IPS DF 4.7 (cell line): ENCODE results near the gene GUCY1A1.
A peak's percentile ranks its signal among the peaks of the same experiment; 100 is the strongest.
"Not testable (repeated sequence)": the region's sequence is repeated elsewhere in the genome, so short reads cannot be mapped to it uniquely, and the experiment has no call there.

Experiments used
- DNase-seq: peaks from one replicate; pipeline ENCODE4 v3.0.0-alpha.2; 2013; ENCODE audit warnings: low spot score; ENCODE audit errors: extremely low read depth

Gene GUCY1A1, protein sequence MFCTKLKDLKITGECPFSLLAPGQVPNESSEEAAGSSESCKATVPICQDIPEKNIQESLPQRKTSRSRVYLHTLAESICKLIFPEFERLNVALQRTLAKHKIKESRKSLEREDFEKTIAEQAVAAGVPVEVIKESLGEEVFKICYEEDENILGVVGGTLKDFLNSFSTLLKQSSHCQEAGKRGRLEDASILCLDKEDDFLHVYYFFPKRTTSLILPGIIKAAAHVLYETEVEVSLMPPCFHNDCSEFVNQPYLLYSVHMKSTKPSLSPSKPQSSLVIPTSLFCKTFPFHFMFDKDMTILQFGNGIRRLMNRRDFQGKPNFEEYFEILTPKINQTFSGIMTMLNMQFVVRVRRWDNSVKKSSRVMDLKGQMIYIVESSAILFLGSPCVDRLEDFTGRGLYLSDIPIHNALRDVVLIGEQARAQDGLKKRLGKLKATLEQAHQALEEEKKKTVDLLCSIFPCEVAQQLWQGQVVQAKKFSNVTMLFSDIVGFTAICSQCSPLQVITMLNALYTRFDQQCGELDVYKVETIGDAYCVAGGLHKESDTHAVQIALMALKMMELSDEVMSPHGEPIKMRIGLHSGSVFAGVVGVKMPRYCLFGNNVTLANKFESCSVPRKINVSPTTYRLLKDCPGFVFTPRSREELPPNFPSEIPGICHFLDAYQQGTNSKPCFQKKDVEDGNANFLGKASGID

DNA sequence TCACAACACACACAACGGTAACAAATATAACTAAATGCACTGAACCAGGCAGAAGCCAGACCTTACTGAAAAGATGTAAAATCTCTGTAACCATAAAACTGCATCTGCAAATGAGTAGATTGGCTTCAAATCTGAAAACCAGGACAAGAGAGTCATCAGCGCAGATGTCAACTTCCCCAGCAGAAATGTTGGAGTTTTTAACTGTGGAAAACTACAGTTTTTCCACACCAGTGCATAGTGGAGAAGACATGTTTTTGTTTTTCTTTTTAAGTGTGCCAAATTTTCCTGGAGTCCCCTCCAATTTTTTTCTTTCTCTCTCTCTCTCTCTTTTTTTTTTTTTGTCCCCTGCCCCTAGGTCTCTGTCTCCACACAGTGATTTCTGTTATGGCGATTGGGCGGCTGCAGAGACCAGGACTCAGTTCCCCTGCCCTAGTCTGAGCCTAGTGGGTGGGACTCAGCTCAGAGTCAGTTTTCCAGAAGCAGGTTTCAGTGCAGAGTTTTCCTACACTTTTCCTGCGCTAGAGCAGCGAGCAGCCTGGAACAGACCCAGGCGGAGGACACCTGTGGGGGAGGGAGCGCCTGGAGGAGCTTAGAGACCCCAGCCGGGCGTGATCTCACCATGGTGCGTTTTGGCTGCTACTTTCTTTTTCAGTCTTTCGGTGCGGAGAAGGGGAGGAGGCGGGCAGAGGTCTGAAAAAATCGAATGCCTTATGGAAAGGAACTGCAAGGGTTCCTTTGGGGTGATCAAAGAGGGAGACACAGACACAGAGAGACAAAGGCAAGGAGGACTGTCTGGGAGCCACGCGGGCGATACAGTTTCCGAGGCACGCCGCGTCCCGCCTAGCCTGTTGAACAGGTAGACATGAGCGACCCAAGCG is at the start of gene GUCY1A1:
Gene GUCY1A1 (plus strand): TSS at position 505 of the 878 bp plus-strand sequence. CDS start 30,020 bp downstream, outside the sequence.
- DNase-seq: peak; percentile 0

DNA sequence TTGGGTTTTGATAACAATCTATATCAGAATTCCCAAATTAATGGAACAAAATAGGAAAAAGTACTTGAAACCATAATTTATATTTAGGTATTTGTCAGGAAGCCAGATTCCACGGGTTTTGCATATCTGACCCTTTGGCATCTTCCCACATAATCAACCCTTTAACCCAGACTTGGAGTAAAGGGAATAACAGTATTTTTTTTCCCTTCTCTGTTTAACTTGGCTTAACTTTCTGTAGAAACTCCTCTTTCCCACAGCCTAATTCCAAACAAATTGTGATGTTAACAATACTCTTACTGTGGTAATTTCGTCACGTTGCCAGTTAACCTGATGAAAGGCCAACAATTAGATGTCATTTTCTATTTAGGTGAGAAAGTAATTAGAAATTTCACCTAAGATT is 49.4 kb upstream of the GUCY1A1 start:
- no peak for DNase-seq

DNA sequence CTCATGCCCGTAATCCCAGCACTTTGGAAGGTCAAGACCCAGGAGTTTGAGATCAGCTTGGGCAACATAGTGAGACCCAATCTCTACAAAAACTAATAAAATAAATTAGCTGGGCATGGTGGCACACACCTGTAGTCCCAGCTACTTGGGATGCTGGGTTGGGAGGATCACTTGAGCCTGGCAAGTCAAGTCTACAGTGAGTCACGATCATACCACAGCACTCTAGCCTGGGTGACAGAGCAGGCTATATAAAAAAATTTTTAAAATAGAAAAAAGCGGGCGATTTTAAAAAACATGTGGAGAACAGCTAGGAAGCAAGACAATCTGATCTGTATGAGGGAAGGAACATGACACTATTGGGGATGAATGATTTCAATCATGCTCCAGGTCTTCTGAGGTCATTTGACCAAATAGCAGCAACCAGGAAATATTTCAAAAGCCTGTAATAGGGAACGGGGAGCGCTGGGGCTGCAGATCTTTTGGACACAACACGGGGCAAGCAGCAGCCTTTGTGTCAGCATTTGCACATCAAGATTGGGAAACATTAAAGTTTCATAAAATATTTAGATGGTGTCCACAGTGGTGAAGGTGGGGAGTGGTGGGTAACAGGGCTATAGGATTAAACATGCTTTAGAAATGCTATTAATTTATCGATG is 48.3 kb upstream of the GUCY1A1 start:
- DNase-seq: no peak

DNA sequence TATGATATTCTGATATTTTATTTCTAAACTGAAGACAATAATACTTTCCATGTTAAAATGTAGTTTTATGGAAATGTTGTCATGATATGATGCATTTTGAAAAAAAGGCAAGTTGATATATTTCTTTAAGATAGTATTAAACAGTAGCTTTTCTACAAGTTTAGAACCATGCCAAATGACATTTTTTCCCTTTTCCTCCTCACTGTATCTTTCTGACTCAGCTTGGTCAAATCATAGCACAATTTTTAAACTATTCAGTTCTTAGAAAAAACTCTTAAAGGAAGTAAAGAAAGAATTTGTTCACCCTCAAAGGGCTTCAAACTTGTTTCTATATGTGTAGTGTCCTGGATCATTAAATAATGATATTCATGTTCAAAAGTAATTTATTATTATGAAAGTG is 46.0 kb upstream of the GUCY1A1 start:
- no peak for DNase-seq

DNA sequence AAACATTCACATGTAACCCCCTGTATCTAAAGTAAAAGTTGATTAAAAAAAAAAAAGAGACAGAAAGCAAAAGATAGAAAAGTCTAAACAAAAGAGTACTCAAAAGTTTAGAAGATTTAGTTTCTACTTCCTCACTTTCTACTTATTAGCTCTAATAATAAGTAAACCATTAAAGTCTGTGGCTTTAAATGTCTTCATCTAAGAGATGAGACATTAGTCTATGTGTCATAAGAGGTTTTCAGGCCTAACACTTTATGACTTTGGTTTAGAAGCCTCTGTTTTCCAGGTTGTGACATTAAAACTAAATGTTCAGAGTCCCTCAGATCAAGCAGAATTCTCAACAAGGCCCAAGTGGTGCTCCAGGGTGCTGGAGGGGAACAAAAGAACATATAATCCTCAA is 42.2 kb upstream of the GUCY1A1 start:
- no peak for DNase-seq

DNA sequence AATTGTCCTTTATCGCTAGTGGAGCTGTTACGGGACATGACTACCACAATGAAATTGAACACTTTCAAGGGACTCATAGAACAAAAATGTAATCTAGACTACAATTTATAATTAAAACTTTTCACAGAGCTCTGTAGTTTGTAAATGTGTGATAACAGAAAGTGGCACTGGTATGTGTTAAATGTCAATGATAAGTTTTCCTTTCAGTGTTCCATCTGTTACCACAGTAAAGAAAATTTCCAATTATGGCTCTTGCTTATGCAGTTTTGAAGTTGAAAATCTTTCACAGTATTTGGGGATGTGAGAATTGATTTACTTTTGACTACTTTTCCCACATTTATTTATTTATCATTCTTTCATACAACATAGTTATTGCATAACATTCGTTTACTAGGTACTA is 40.1 kb upstream of the GUCY1A1 start:
- DNase-seq: no peak

DNA sequence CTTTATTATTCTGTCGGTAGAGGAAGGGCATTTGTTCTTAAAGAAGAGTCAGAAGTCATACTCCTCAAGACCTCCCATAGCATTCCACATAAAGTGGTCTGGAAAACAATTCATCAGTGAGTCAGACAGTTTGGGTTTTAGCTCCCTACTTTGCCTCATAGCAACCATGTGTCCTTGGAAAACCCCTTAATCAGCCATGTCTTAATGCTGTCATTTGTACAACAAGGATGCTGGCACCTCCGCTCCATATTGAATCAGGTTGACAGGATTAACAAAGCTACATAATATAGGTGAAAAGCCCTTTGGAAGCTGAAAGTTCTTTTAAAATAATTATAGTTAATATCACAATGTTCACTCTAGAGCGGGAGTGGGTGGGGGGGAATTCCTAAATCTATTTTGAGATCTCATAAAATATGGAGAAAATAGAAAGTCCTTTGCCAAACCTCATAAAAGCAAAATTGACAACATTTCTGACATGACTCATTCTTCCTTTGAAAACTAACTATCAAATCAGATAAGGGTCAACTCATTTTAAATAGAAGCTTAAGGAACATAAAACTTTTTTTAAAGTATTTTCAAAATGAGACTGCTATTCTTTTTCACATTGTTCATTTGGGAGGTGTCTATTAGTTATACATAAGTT is 37.3 kb upstream of the GUCY1A1 start:
- no peak for DNase-seq

DNA sequence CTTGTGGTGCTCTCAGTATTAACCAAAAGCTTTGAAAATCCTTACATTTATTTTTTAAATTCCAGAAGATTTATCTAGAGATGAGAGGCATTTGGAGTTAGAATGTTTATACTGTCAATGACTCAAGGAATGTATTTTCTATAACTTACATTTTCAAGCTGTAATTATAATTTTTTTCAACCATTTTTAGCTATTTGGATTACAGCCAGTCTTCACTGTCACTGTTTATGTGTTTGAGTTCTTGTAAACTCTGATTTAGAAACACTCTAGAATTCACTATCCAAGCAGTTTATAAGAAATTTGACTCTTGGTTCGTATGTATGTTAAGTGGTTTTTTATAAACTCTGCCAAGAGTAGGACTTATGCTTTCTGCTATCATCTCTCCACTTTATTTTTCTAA is 36.7 kb upstream of the GUCY1A1 start:
- DNase-seq: no peak

DNA sequence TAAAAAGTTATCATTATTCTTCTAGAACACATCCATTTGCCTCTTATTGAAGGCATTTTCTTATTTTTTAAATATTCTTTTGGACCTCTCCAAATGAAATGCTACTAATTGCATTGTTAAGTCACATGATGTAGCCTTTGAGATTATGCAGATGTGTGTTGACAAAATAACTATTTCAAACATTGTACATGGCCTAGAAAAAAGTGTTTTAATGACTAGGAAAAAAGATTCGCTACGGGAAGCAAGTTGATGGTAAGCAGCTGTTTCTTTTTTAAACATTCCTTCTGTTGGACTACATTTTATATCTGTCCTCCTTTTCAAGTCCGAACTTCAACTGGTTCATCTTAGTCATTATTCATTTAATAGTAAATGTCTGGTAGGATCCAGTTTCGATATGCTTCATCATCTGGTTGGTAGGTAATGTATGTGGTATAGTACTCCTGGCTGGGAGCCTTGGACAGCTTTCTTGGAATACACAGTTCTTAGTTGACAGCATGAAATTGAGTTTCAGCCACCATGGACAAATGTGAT is 34.3 kb upstream of the GUCY1A1 start:
- DNase-seq: no peak

DNA sequence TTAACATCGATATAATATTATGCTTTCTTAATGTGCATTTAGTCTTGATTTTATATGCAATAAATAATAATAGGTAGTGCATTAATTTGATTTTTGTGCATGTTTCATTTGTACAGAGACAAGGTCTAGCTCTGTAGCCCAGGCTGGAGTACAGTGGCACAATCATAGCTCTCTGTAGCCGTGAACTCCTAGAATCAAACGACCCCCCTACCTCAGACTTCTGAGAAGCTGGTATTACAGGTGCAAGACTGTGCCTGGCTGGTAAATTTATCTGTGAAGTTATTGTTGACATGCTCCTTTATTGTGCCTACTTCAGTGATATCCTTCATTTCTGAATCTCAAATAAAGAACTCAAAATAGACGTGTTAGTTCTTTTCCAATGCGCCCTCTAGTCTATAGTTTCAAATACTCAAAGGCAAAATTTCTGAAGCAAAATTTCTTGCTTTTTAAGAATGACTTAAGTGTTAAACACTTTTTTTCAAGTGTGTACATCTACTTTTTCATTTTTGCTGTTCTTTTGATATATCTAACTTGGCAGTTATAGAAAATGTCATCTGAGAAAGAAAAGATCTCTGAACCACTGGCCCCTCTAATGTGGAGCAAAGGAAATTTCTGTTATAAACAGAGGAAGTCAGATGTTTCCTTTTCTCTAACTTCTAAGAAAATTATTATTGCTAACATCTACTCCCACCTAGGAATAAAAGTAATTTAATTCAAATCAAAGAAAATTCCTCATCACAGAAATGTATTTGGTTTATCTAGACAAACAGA is 28.3 kb upstream of the GUCY1A1 start:
- no peak for DNase-seq

DNA sequence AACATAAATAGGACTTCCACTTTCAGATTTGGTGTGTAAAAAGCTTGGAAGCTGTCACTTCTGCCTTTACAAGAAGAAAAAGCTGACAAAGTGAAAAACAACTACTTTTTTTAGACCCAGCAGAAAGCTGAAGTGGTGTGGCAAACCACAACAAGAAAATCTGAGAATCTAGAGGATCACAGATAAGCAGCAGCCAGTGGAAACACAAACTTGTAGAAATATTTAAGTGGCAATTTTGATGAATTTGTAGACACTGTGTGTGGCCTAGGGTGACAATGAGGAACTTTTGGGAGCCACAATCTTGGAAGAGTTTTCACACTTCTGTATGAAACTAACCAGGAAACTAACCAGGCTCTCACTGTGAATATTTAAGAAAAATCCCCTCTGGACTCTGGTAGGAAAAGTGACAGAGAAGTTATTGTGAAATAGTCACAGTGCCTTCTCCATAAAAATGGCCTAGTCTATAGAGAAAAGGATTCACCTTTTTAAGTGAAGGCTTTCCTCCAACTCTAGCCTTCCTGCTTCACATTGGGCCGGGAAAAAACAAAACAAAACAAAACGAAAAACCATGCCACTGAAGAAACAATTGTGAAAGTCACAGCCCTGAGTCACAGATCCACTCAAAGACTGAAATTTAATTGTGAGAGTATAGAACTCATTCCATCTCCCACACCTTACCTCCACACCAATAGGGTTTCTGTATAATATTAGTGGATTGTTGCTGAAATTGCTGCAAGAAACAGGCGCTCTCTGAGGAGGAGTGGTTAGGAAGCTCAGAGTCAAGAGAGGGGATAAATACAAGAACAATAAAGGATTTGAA is 26.7 kb upstream of the GUCY1A1 start:
- no peak for DNase-seq

DNA sequence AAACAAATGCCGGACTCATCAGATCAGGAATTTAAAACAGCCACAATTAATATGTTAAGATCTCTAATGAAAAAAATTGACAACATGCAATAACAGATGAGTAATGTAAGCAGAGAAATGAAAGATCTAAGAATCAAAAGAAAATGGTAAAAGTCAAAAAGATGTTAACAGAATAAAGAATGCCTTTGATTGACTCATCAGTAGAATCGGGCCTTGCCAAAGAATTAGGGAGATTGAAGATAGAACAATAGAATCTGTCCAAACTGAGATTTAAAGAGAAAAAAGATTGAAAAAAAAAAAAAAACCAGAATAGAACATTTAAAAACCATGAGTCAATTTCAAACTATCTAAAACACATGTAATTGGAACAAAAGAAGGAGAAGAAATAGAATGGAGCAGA is 25.9 kb upstream of the GUCY1A1 start:
- DNase-seq: no peak

DNA sequence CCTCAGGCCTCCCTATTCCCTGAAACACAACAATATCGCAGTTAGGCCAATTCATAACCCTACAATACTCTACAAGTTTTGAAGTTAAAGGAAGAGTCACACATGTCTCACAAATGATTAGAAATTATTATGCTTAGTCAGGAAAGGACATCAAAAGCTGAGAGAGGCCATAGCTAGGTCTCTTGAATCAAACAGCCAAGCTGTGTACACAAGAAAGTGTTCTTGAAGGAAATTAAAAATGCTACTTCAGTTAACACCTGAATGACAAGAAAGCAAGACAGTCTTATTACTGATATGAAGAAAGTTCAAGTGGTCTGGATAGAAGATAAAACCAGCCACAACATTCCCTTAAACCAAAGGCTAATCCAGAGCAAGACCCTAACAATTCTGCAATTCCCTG is 23.6 kb upstream of the GUCY1A1 start:
- DNase-seq: no peak

DNA sequence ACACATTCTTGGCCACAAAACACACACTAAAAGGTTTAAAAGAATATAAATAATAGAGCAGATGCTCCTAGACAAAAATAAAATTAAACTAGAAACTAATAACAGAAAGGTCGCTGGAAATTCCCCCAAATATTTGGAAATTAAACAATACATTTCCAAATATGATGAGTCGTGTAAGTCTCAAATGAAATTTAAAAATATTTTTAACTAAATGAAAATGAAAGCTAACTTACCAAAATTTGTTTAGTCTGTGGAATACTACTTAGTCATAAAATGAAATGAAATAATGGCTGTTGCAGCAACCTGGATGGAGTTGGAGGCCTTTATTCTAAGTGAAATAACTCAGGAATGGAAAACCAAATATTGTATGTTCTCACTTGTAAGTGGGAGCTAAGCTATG is 20.6 kb upstream of the GUCY1A1 start:
- DNase-seq: no peak

DNA sequence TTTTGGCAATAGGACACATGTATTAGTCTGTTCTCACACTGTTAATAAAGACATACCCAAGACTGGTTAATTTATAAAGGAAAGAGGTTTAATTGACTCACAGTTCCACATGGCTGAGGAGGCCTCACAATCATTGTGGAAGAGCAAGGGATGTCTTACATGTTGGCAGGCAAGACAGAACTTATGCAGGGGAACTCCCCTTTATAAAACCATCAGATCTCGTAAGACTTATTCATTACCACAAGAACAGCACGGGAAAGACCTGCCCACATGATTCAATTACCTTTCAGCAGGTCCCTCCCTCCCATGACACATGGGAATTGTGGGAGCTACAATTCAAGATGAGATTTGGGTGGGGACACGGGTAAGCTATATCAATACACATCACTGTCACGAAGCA is 15.9 kb upstream of the GUCY1A1 start:
- not testable (repeated sequence) for DNase-seq

DNA sequence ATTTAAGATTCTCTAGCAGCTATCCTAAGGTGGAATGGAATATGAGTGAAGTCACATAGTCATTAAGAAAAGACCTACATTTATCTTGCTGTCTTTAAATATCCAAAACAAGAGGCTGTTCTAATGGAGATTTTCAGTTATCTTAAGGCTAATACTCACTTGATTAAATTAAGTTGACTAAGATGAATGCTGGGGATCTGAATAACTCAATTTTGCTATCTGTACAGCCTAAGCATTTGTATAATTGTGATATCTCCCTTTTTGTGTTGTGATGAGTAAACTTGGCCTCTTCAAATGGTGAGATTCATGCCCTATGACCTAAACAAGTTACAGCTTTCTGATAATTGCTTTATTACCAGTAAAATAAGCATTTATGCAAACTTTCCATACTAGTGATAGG is 13.6 kb upstream of the GUCY1A1 start:
- DNase-seq: no peak

DNA sequence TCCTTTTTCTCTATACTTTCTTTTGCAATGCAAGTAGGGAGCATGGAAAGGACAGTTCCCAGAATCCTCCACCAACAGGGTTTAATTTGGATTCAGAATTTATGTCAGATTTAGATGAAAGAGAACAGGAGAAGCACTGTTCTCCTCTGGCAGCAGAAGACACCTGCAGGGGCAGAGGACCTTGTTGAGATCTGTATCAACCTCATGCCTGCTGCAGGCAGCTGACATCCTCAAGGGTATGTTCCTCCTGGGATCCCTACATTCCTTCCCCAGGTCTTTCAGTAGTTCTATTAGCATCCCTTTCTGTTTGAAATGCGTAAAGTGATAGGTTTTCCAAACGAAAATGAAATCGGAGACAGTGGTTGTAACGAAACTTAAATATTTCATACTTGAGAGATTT is 10.6 kb upstream of the GUCY1A1 start:
- DNase-seq: no peak

DNA sequence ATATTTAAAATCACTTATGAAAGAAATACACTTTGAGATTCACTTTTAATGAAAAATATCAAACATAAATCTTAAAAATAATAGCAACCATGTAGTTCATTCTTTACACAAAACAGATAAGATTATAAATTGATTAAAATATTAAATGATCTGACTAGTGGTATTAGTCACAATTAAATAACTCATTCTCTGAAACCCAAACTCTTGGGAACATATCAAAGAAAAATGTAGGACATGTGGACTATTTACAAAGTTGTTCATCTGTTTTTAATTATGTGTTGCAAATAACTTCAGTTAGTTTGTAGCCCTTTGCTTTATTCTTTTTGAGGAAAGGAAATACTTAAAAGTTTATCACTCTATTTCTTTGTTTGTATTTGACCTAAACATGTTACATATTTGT is 9.5 kb upstream of the GUCY1A1 start:
- no peak for DNase-seq
